Thyroid gland (tissue), 4 donors: ENCODE measurements around the gene COPS2. TPM values are rescaled to one million over a fixed set of nuclear protein-coding genes. Genes with fewer than 3 reads are reported as not detected.

Experiments used
- DNase-seq, 2 donors: peaks; one replicate each; pipeline ENCODE4 v3.0.0-alpha.2; 2019
- H3K27ac ChIP-seq, 3 donors: fragments of 200-600 bp; sonication (generic); 1 replicate in 2 of 3; 2 replicates in 1 of 3; pipeline ENCODE4 v1.5.1; 2016 to 2019; ENCODE audit warnings: mild to moderate bottlenecking in 1 of 3, moderate library complexity in 1 of 3
- H3K27me3 ChIP-seq: fragments of 200-600 bp; sonication (generic); one replicate; pipeline ENCODE4 v1.5.1; 2019
- H3K36me3 ChIP-seq, 2 donors: fragments of 200-600 bp; sonication (generic); one replicate each; pipeline ENCODE4 v1.5.1; 2016 to 2019
- H3K4me1 ChIP-seq, 2 donors: fragments of 200-600 bp; sonication (generic); one replicate each; pipeline ENCODE4 v1.5.1; 2017 to 2019
- H3K4me3 ChIP-seq, 3 donors: fragments of 200-600 bp; sonication (generic); replicated peaks in 1 of 3; 1 replicate in 2 of 3; 2 replicates in 1 of 3; pipeline ENCODE4 v1.5.1; 2016; ENCODE audit warnings: mild to moderate bottlenecking in 1 of 3
- H3K9me3 ChIP-seq: fragments of 200-600 bp; sonication (generic); one replicate; pipeline ENCODE4 v1.5.1; 2017
- CTCF ChIP-seq, 6 experiments: fragments of 200-600 bp in 3 of 6; fragments of 450-650 bp in 3 of 6; sonication (generic) in 3 of 6; IDR thresholded peaks; one replicate each; pipeline ENCODE4 v1.5.1; 2016 to 2019; ENCODE audit warnings: antibody characterized with exemption in 6 of 6, mild to moderate bottlenecking in 2 of 6, inconsistent platforms in 1 of 6, moderate library complexity in 1 of 6
- POLR2A ChIP-seq, 2 donors: fragments of 450-650 bp; IDR thresholded peaks; one replicate each; pipeline ENCODE4 v1.6.1; 2017; ENCODE audit warnings: antibody characterized with exemption in 2 of 2, mild to moderate bottlenecking in 2 of 2, moderate library complexity in 1 of 2
- WGBS, 2 donors: methylation state at CpG; one replicate each; pipeline ENCODE4 v1.1.5; 2017; 5-methylcytosine and 5-hydroxymethylcytosine counted together
- intact Hi-C: fragments of 100-400 bp; cut with DNase I; formaldehyde crosslinking; loops from one replicate; pipeline ENCODE4 v1.15.1; 2023
- total RNA-seq, 4 donors: library from RNA; depleted of rRNA; stranded (reverse); fragments of >200 nt; gene quantifications; one replicate each; pipeline ENCODE4 v1.2.3, GENCODE V29; 2016

COPS2 gene
- total RNA-seq, 4 donors from 2014 or later: 52.4 to 80.0 (median 61.3) TPM

GRCh38 chr15:49122541-49123062, 32.8 kb downstream of the COPS2 start:
- WGBS, 2 donors: 82 to 88% methylated on average over 1 of the region's 1 CpG
- Histone ChIP-seq H3K27ac (no peak overlapping the region), H3K9me3 (no peaks in the 10 kb centered on the region), H3K4me1 (no peaks in the 10 kb centered on the region), H3K4me3 (no peak overlapping the region), H3K36me3 (peaks cover 4 to 6% of the 10 kb centered on the region in 2 donors), H3K27me3 (no peaks in the 10 kb centered on the region)
- DNase-seq: no peak
- intact Hi-C loops: no loop called here
- TF ChIP-seq POLR2A (IDR thresholded peaks at IDR 0.05) (no peak), CTCF (IDR thresholded peaks at IDR 0.05) (no peak)

- DNase-seq: no peak
- WGBS, 2 donors: 93 to 97% methylated on average over 1 of the region's 1 CpG
- no peaks in the 10 kb centered on the region for H3K27me3 ChIP-seq
- H3K4me3 ChIP-seq: no peak overlapping the region
- H3K9me3 ChIP-seq: no peaks in the 10 kb centered on the region
- intact Hi-C loops: no loop called here
- no peaks in the 10 kb centered on the region for H3K36me3 ChIP-seq
- no peak overlapping the region for H3K27ac ChIP-seq
- no peaks in the 10 kb centered on the region for H3K4me1 ChIP-seq
- TF ChIP-seq CTCF (IDR thresholded peaks at IDR 0.05) (no peak), POLR2A (IDR thresholded peaks at IDR 0.05) (no peak)
These were observed 33.5 kb downstream of the COPS2 start for GRCh38 chr15:49121901-49122300.

DNA sequence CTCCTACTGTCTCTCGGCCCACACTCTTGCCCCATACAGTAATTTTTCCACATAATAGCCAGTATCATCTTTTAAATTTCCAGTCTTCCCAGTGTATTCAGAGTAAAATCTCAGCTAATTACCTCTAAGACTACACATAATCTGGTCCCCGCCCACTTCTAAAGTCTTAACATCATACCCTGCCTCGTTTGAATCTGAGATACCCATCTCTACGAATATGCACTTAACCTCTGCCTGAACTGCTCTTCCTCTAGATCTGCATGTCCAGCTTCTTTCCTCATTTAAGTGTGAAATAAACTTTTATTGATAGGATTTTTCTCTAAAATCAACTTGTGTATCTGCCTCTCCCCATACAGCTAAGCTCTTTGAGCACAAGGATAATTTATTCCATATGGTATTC, 34.6 kb downstream of the COPS2 start:
- H3K27ac ChIP-seq: no peak overlapping the region

DNA sequence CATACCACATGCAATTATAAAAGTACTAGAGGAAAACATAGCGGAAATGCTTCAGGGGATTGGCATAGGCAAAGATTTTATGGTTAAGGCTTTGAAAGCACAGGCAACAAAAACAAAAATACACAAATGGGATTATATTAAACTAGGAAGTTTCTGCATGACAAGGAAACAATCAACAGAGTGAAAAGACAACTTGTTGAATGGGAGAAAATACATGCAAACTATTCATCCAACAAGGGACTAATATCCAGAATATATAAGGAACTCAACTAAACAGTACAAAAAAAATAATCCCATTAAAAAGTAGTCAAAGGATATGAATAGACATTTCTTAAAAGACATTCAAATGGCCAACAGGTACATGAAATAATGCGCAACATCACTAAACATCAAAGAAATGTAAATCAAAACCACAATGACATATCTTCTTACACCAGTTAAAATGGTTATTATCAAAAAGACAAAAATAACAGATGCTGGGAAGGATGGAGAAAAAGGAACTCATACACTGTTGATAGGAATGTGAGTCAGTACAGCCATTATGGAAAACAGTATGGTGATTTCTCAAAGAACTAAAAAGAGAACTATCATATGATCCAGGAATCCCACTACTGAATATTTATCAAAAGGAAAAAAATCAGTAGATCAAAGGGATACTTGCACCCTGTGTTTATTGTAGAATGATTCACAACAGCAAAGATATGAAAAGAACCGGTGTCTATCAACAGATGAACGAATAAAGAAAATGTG, 39.1 kb downstream of the COPS2 start:
- Histone ChIP-seq H3K27me3 (no peaks in the 10 kb centered on the region), H3K36me3 (peaks cover 4 to 7% of the 10 kb centered on the region in 2 donors), H3K4me3 (no peak overlapping the region), H3K4me1 (no peaks in the 10 kb centered on the region), H3K27ac (no peak overlapping the region), H3K9me3 (no peaks in the 10 kb centered on the region)
- no peak for DNase-seq
- TF ChIP-seq CTCF (IDR thresholded peaks at IDR 0.05) (no peak), POLR2A (IDR thresholded peaks at IDR 0.05) (no peak)
- intact Hi-C loops: no loop called here
- 96% methylated on average over 4 of the region's 4 CpGs for WGBS, 2 donors

More for the DNA sequence above, 34.6 kb downstream of the COPS2 start:
- Histone ChIP-seq H3K36me3 (no peaks in the 10 kb centered on the region), H3K4me3 (no peak overlapping the region), H3K4me1 (no peaks in the 10 kb centered on the region), H3K27me3 (no peaks in the 10 kb centered on the region), H3K9me3 (no peaks in the 10 kb centered on the region)
- intact Hi-C loops: no loop called here
- no peak for DNase-seq
- WGBS, 2 donors: 78 to 85% methylated on average over 4 of the region's 4 CpGs
- no peak for TF ChIP-seq CTCF (IDR thresholded peaks at IDR 0.05)
- TF ChIP-seq POLR2A (IDR thresholded peaks at IDR 0.05): no peak

DNA sequence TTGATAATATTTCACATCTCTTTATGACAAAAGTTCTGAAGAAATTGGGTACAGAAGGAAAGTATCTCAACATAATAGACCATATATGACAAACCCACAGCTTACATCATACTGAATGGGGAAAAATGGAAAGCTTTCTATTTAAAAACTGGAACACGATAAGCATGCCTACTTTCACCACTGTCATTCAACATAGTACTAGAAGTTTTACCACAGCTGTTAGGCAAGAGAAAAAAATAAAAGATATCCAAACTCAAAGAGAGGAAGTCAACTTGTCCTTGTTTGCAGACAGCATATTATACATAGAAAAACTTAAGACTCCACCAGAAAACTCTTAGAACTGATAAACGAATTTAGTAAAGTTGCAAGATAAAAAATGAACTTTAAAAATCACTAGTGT, 40.3 kb downstream of the COPS2 start:
- Histone ChIP-seq H3K4me1 (no peaks in the 10 kb centered on the region), H3K27me3 (no peaks in the 10 kb centered on the region), H3K36me3 (peaks cover 4 to 7% of the 10 kb centered on the region in 2 donors), H3K4me3 (no peak overlapping the region), H3K9me3 (no peaks in the 10 kb centered on the region), H3K27ac (no peak overlapping the region)
- DNase-seq: no peak
- no peak for TF ChIP-seq CTCF (IDR thresholded peaks at IDR 0.05)
- TF ChIP-seq POLR2A (IDR thresholded peaks at IDR 0.05): no peak
- intact Hi-C loops: no loop called here
- WGBS, 2 donors: 93 to 94% methylated on average over 2 of the region's 2 CpGs
